HCT116 (cell line): ENCODE results near the gene PRKG1. TPM values are rescaled to one million over a fixed set of nuclear protein-coding genes. Genes with fewer than 3 reads are reported as not detected.

Experiments used
- ATAC-seq: fragments of 200-7000 bp; cut with Tn5 transposase; 2 replicates; pipeline ENCODE4 v1.9.1; 2020; ENCODE audit warnings: mild to moderate bottlenecking, moderate library complexity
- BruUV-seq: library from RNA; stranded (reverse); fragments of 400-500 nt; replicated peaks from 2 replicates; lab custom pipeline; 2021; lab: Mats Ljungman, UMichigan
- CTCF ChIA-PET: fragments of 300-600 bp; sonication (Branson Sonifier 250); formaldehyde crosslinking; loops from one replicate; lab custom pipeline; 2021; ENCODE audit warnings: antibody characterized with exemption; lab: Charles Lee
- POLR2A ChIA-PET: fragments of 300-600, 350-600 bp; sonication (Branson Sonifier 250); formaldehyde crosslinking; loops from one replicate; lab custom pipeline; 2021; ENCODE audit warnings: antibody characterized with exemption; lab: Charles Lee
- RAD21 ChIA-PET, 2 experiments: fragments of 300-600 bp; sonication (Branson Sonifier 250); formaldehyde crosslinking; loops; one replicate each; lab custom pipeline; 2023; ENCODE audit warnings: low total read pairs in 2 of 2; ENCODE audit not compliant: uncharacterized antibody in 2 of 2, unreplicated experiment in 2 of 2, low non-redundant PET in 1 of 2; lab: Charles Lee
- DNase-seq: peaks from one replicate; pipeline ENCODE4 v3.0.0-alpha.2; 2010; ENCODE audit warnings: low read depth, low spot score
- H2AFZ ChIP-seq: fragments of 200-600 bp; shearing (Covaris generic), sonication (generic); 2 replicates; pipeline ENCODE4 v1.6.1; 2017; ENCODE audit warnings: low read depth, mixed run types, mixed read lengths, antibody characterized with exemption, low read length; ENCODE audit not compliant: poor library complexity, severe bottlenecking
- H3K27ac ChIP-seq: 2 replicates; pipeline ENCODE4 v1.5.1; 2012; ENCODE audit warnings: low read depth, low read length
- H3K27me3 ChIP-seq: fragments of 200-600 bp; sonication (generic); 2 replicates; pipeline ENCODE4 v1.6.1; 2016; ENCODE audit warnings: mixed run types, low read length, mixed read lengths; ENCODE audit not compliant: insufficient read depth
- H3K36me3 ChIP-seq, 2 experiments: fragments of 200-500 bp in 1 of 2; fragments of 200-600 bp in 1 of 2; sonication (Bioruptor generic) in 1 of 2; sonication (generic) in 1 of 2; 2 replicates each; pipeline versions ENCODE4 v1.5.1 to v1.6.1; 2014 to 2016; ENCODE audit warnings: low read length in 2 of 2, inconsistent platforms in 1 of 2, mixed read lengths in 1 of 2, mixed run types in 1 of 2; ENCODE audit not compliant: insufficient read depth in 2 of 2, control insufficient read depth in 1 of 2
- H3K4me1 ChIP-seq, 2 experiments: fragments of 200-600 bp in 1 of 2; sonication (generic) in 1 of 2; 2 replicates each; pipeline versions ENCODE4 v1.5.1 to v1.6.1; 2012 to 2017; ENCODE audit warnings: low read length in 2 of 2, inconsistent platforms in 1 of 2, mild to moderate bottlenecking in 1 of 2, mixed read lengths in 1 of 2, mixed run types in 1 of 2, moderate library complexity in 1 of 2; ENCODE audit not compliant: insufficient read depth in 2 of 2, control insufficient read depth in 1 of 2
- H3K4me2 ChIP-seq: fragments of 200-600 bp; sonication (generic); 2 replicates; pipeline ENCODE4 v1.6.1; 2017; ENCODE audit warnings: mixed run types, low read length, mixed read lengths
- H3K4me3 ChIP-seq, 2 experiments: fragments of 200-600 bp in 1 of 2; sonication (generic) in 1 of 2; replicated peaks in 1 of 2; 2 replicates each; pipeline ENCODE4 v1.5.1; 2011 to 2016; ENCODE audit warnings: low read length in 2 of 2, control low read depth in 1 of 2, low read depth in 1 of 2, mild to moderate bottlenecking in 1 of 2, mixed read lengths in 1 of 2, mixed run types in 1 of 2
- H3K79me2 ChIP-seq: fragments of 200-600 bp; sonication (generic); 2 replicates; pipeline ENCODE4 v1.6.1; 2017; ENCODE audit warnings: mild to moderate bottlenecking, mixed run types, low read length, moderate library complexity, mixed read lengths; ENCODE audit not compliant: insufficient read depth
- H3K9ac ChIP-seq: fragments of 200-600 bp; sonication (generic); 2 replicates; pipeline ENCODE4 v1.6.1; 2016; ENCODE audit warnings: low read length, mixed read lengths
- H3K9me2 ChIP-seq: fragments of 200-600 bp; sonication (generic), shearing (Covaris generic); 2 replicates; pipeline ENCODE4 v1.6.1; 2017; ENCODE audit warnings: mixed run types, mild to moderate bottlenecking, moderate library complexity; ENCODE audit not compliant: insufficient read depth
- H3K9me3 ChIP-seq, 2 experiments: fragments of 200-500 bp in 1 of 2; fragments of 200-600 bp in 1 of 2; sonication (Bioruptor generic) in 1 of 2; sonication (generic) in 1 of 2; 2 replicates each; pipeline ENCODE4 v1.6.1; 2014 to 2017; ENCODE audit warnings: low read length in 2 of 2, mixed read lengths in 2 of 2, inconsistent platforms in 1 of 2, low read depth in 1 of 2, mild to moderate bottlenecking in 1 of 2, mixed run types in 1 of 2, moderate library complexity in 1 of 2; ENCODE audit not compliant: control insufficient read depth in 1 of 2, insufficient read depth in 1 of 2
- H4K20me1 ChIP-seq: fragments of 200-600 bp; sonication (generic), shearing (Covaris generic); 2 replicates; pipeline ENCODE4 v1.6.1; 2017; ENCODE audit warnings: mixed run types, mild to moderate bottlenecking, moderate library complexity; ENCODE audit not compliant: insufficient read depth
- ATF3 ChIP-seq: IDR thresholded peaks from 2 replicates; pipeline ENCODE4 v1.6.1; 2012
- CBX3 ChIP-seq: IDR thresholded peaks from 2 replicates; pipeline ENCODE4 v1.6.1; 2012; ENCODE audit warnings: low read depth
- CEBPB ChIP-seq: IDR thresholded peaks from 2 replicates; pipeline ENCODE4 v1.6.1; 2012; ENCODE audit warnings: low read depth
- EGR1 ChIP-seq: IDR thresholded peaks from 2 replicates; pipeline ENCODE4 v1.6.1; 2012; ENCODE audit warnings: low read depth
- EZH2phosphoT487 ChIP-seq: fragments of 200-600 bp; IDR thresholded peaks from 2 replicates; pipeline ENCODE4 v1.6.1; 2018; ENCODE audit warnings: antibody characterized with exemption, borderline replicate concordance
- JUND ChIP-seq: IDR thresholded peaks from 2 replicates; pipeline ENCODE4 v1.6.1; 2012
- MAX ChIP-seq: IDR thresholded peaks from 2 replicates; pipeline ENCODE4 v1.6.1; 2012
- POLR2A ChIP-seq: IDR thresholded peaks from 2 replicates; pipeline ENCODE4 v1.7.0; 2011; ENCODE audit warnings: borderline replicate concordance; ENCODE audit not compliant: insufficient read depth, insufficient read length; ENCODE audit errors: extremely low read depth
- POLR2AphosphoS5 ChIP-seq: IDR thresholded peaks from 2 replicates; pipeline ENCODE4 v1.6.1; 2011; ENCODE audit warnings: mild to moderate bottlenecking, low read depth, low read length, moderate library complexity
- SIN3A ChIP-seq: IDR thresholded peaks from 2 replicates; pipeline ENCODE4 v1.6.1; 2012; ENCODE audit warnings: low read depth
- SRF ChIP-seq: IDR thresholded peaks from 2 replicates; pipeline ENCODE4 v1.6.1; 2012; ENCODE audit warnings: low read depth
- TCF7L2 ChIP-seq: IDR thresholded peaks from 2 replicates; pipeline ENCODE4 v1.7.0; 2011; ENCODE audit warnings: borderline replicate concordance, inconsistent platforms; ENCODE audit not compliant: insufficient read depth, insufficient read length; ENCODE audit errors: extremely low read depth
- ZBTB33 ChIP-seq: IDR thresholded peaks from 2 replicates; pipeline ENCODE4 v1.6.1; 2011; ENCODE audit warnings: mild to moderate bottlenecking, low read length, moderate library complexity; ENCODE audit not compliant: insufficient replicate concordance; ENCODE audit errors: extremely low read depth
- ZFX ChIP-seq: fragments of 450-650 bp; IDR thresholded peaks from 2 replicates; pipeline ENCODE4 v1.6.1; 2017
- ZNF274 ChIP-seq: fragments of 200-500 bp; sonication (Bioruptor generic); IDR thresholded peaks from 2 replicates; pipeline ENCODE4 v1.6.1; 2014; ENCODE audit warnings: mild to moderate bottlenecking, low read depth, low read length, inconsistent platforms
- intact Hi-C: fragments of 100-400 bp; cut with micrococcal nuclease; formaldehyde crosslinking; loops from 2 replicates; pipeline ENCODE4 v1.10.0; 2022
- total RNA-seq: library from RNA; stranded (reverse); gene quantifications from one replicate; pipeline ENCODE4 v1.2.1, GENCODE V29; 2021; ENCODE audit not compliant: unreplicated experiment

Gene PRKG1
- total RNA-seq, 1 experiment from 2014 or later: 1.4 TPM

- ChIA-PET CTCF (no interaction called here), RAD21 (no interaction called here), POLR2A (no interaction called here)
- ATAC-seq: no peak
- TF ChIP-seq CEBPB (no peak), ZBTB33 (no peak), SIN3A (no peak), JUND (no peak), TCF7L2 (no peak), CBX3 (no peak), EZH2phosphoT487 (no peak)
- Histone ChIP-seq H3K4me3 (no peak overlapping the region), H3K9me3 (no peaks in the 10 kb centered on the region), H3K79me2 (no peaks in the 10 kb centered on the region), H3K27ac (no peak overlapping the region), H3K4me2 (no peak overlapping the region), H3K36me3 (no peaks in the 10 kb centered on the region), H3K4me1 (peaks cover 6 to 17% of the 10 kb centered on the region in 2 experiments; a peak in 3 of 4 replicates), H4K20me1 (no peaks in the 10 kb centered on the region), H3K9me2 (no peaks in the 10 kb centered on the region), H3K9ac (no peak overlapping the region), H2AFZ (no peak overlapping the region), H3K27me3 (no peaks in the 10 kb centered on the region)
- BruUV-seq: no TSS peak
- intact Hi-C loops: no loop called here
- no peak for DNase-seq
Observed at GRCh38 chr10:52346394-52347326, 1272.4 kb downstream of the PRKG1 start.

GRCh38 chr10:52347327-52347667 is 1273.0 kb downstream of the PRKG1 start:
- no peak for ATAC-seq
- CTCF ChIA-PET: no interaction called here
- TF ChIP-seq SRF: no peak
- TF ChIP-seq CBX3: no peak
- no peak for TF ChIP-seq ATF3
- no peak for TF ChIP-seq ZNF274
- TF ChIP-seq JUND: no peak
- TF ChIP-seq CEBPB: no peak
- no peak for TF ChIP-seq POLR2AphosphoS5
- TF ChIP-seq SIN3A: no peak
- no peak for TF ChIP-seq ZFX
- no peak for TF ChIP-seq MAX
- no peak for TF ChIP-seq EZH2phosphoT487
- TF ChIP-seq EGR1: no peak
- no peak for TF ChIP-seq POLR2A
- no peak for TF ChIP-seq ZBTB33

More at GRCh38 chr10:52347327-52347667, 1273.0 kb downstream of the PRKG1 start:
- Histone ChIP-seq H2AFZ (no peak overlapping the region), H3K9me2 (no peaks in the 10 kb centered on the region), H3K27ac (no peak overlapping the region), H3K9ac (no peak overlapping the region), H3K79me2 (no peaks in the 10 kb centered on the region), H3K4me1 (peaks cover 6 to 14% of the 10 kb centered on the region in 2 experiments; a peak in 3 of 4 replicates), H4K20me1 (no peaks in the 10 kb centered on the region), H3K9me3 (no peaks in the 10 kb centered on the region), H3K4me3 (no peak overlapping the region), H3K4me2 (no peak overlapping the region), H3K27me3 (no peaks in the 10 kb centered on the region), H3K36me3 (no peaks in the 10 kb centered on the region)
- no peak for DNase-seq
- ChIA-PET POLR2A (no interaction called here), RAD21 (no interaction called here)
- intact Hi-C loops: no loop called here
- BruUV-seq: no TSS peak
